VCaP (cell line): ENCODE results near the gene PAIP2B.

Experiments used
- H3K27ac ChIP-seq: fragments of 450-650 bp; 2 replicates; pipeline ENCODE4 v1.5.1; 2017
- TF ChIP-seq, protein P1 (sequence below): fragments of 450-650 bp; conservative IDR thresholded peaks from 2 replicates; pipeline ENCODE4 v1.5.1; 2017; ENCODE audit warnings: mild to moderate bottlenecking, moderate library complexity

The PAIP2B gene

DNA sequence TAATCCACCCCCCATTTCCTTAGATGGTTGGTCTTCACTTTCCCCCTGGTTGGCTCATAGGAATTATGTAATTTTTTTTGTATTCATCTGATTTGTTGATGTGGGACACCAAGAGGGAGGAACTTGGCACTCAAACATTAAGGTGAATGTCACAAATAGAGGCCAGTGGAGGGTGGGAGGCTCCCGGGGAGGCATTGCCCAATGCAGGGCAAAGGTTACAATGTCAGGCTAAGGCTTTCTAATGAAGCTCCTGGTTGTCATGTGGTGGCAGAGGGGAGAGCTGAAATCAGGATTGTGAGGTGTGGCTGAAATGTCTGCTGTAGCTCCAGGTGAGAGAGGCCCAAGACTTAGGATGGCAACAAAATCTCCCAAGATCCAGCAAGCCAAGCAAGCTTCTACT is 53.8 kb downstream of the PAIP2B start:
- TF ChIP-seq, protein P1, sequence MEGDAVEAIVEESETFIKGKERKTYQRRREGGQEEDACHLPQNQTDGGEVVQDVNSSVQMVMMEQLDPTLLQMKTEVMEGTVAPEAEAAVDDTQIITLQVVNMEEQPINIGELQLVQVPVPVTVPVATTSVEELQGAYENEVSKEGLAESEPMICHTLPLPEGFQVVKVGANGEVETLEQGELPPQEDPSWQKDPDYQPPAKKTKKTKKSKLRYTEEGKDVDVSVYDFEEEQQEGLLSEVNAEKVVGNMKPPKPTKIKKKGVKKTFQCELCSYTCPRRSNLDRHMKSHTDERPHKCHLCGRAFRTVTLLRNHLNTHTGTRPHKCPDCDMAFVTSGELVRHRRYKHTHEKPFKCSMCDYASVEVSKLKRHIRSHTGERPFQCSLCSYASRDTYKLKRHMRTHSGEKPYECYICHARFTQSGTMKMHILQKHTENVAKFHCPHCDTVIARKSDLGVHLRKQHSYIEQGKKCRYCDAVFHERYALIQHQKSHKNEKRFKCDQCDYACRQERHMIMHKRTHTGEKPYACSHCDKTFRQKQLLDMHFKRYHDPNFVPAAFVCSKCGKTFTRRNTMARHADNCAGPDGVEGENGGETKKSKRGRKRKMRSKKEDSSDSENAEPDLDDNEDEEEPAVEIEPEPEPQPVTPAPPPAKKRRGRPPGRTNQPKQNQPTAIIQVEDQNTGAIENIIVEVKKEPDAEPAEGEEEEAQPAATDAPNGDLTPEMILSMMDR = no peak
- no peak overlapping the region for H3K27ac ChIP-seq

GRCh38 chr2:71166812-71167211 is 60.1 kb downstream of the PAIP2B start:
- H3K27ac ChIP-seq = no peak overlapping the region
- TF ChIP-seq, protein P1 = no peak

DNA sequence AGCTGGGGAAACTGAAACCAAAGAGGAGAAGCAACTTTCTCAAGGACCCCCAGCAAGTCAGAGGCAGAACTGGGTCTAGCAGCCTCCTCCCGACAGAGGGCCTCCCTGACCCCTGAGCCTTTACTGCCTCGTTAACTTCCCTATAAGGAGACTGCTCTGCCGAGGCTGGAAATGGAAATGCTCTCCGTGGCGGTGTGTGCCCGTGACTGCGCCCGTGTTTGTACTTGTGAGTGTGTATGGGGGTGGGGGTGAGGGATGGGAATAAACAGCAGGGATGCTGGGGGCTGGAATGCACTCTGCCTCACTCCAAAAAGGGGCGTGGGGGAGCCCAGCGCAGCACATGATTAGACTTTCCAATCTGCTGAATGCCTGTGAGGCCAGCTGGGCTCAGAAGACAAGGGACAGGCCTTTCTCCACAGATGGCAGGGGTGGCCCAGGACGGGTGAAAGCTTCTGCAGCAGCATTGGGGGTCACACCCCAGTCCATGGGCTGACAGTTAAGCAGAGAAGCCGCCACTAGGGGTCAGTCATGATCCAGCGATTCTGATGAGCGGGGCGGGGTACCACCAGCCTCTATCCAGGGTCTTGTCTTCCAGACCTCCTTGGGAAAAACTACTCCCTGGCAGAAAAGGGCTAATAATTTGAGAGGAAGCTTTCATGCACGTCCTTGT is 69.6 kb downstream of the PAIP2B start:
- no peak overlapping the region for H3K27ac ChIP-seq
- TF ChIP-seq, protein P1 = peak; percentile 76

DNA sequence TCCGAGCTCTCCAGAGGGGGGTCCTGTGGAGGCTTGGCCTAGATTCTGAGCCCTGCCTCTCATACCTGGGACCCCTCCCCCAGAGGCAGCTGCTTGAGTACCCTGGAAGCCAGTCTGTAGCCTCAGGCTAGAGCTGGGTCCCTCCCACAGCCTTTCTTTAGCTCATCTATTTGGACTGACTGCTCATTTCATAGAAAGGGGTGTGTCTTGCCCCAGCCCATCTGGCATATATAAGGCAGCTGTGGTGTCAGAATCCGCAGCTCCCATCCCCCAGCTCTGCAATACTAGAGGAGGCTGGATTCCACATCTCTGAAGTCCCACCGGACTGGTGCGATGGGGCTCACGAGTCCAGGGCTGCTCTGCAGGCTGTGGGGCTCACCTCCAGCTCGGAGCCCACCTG is 70.3 kb downstream of the PAIP2B start:
- TF ChIP-seq, protein P1 = no peak
- H3K27ac ChIP-seq = no peak overlapping the region

DNA sequence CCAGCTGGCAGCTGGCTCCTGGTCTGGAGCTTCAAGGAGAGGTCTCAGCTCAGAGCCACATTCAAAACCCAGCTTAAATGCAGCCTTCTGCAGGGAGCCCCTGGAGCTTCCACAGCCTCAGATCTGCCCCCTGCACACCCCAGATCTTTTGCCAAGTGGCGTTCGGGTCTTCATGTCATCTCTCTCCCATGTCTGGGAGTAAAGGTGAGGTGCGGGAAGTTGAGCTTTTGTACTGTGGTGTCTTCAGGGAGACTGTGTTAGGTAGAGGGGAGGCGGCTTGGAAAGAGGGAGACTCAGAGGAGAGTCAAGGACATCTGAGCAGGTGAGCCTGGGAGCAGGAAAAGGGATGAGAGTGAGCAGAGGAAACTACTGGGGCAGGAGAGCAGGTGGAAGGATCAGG is 71.1 kb downstream of the PAIP2B start:
- H3K27ac ChIP-seq = no peak overlapping the region
- TF ChIP-seq, protein P1 = no peak

GRCh38 chr2:71154798-71155197 is 72.1 kb downstream of the PAIP2B start:
- H3K27ac ChIP-seq = no peak overlapping the region

GRCh38 chr2:71154279-71154678 is 72.6 kb downstream of the PAIP2B start:
- TF ChIP-seq, protein P1 = no peak
- H3K27ac ChIP-seq = no peak overlapping the region

More at GRCh38 chr2:71154798-71155197, 72.1 kb downstream of the PAIP2B start:
- TF ChIP-seq, protein P1 = no peak; the same call in 1 of the 2 replicates
